GM12878 (cell line): ENCODE data around the gene R3HDM2. TPM values are rescaled to one million over a fixed set of nuclear protein-coding genes. Genes with fewer than 3 reads are reported as not detected.
A peak's percentile ranks its signal among the peaks of the same experiment; 100 is the strongest.

ENCODE experiments used
- BRCA1 ChIP-seq: IDR thresholded peaks from 2 replicates; pipeline ENCODE4 v1.6.1; 2011; ENCODE audit warnings: low read depth, low read length, improper control_type of control experiment
- CREB1 ChIP-seq: IDR thresholded peaks from 2 replicates; pipeline ENCODE4 v1.6.1; 2012; ENCODE audit warnings: low read depth, mild to moderate bottlenecking, inconsistent platforms
- E2F8 ChIP-seq: fragments of 450-650 bp; IDR thresholded peaks from 2 replicates; pipeline ENCODE4 v1.6.1; 2018; ENCODE audit warnings: mild to moderate bottlenecking, low read depth, moderate library complexity; ENCODE audit not compliant: partially characterized antibody
- FOXM1 ChIP-seq: IDR thresholded peaks from 2 replicates; pipeline ENCODE4 v1.6.1; 2012; ENCODE audit warnings: low read depth, mild to moderate bottlenecking, inconsistent platforms, low read length, moderate library complexity
- HCFC1 ChIP-seq: fragments of 150-350 bp; IDR thresholded peaks from 2 replicates; pipeline ENCODE4 v1.6.1; 2014; ENCODE audit warnings: low read length
- HDAC2 ChIP-seq: fragments of 200-600 bp; sonication (generic); IDR thresholded peaks from 2 replicates; pipeline ENCODE4 v1.6.1; 2017
- LARP7 ChIP-seq: fragments of 450-650 bp; IDR thresholded peaks from 2 replicates; pipeline ENCODE4 v1.6.1; 2017; ENCODE audit warnings: mild to moderate bottlenecking
- MXI1 ChIP-seq: fragments of 150-350 bp; IDR thresholded peaks from 2 replicates; pipeline ENCODE4 v1.6.1; 2011; ENCODE audit warnings: low read depth, mild to moderate bottlenecking, inconsistent platforms, low read length, improper control_type of control experiment
- NBN ChIP-seq: fragments of 450-650 bp; IDR thresholded peaks from 2 replicates; pipeline ENCODE4 v1.6.1; 2016
- PRDM15 ChIP-seq: fragments of 450-650 bp; formaldehyde crosslinking; IDR thresholded peaks from 2 replicates; pipeline ENCODE4 v1.4.0; 2020; ENCODE audit warnings: mild to moderate bottlenecking, moderate library complexity
- SMAD5 ChIP-seq: IDR thresholded peaks from 2 replicates; pipeline ENCODE4 v1.6.1; 2016; ENCODE audit warnings: antibody characterized with exemption, low read depth
- SMC3 ChIP-seq: IDR thresholded peaks from 2 replicates; pipeline ENCODE4 v1.6.1; 2011; ENCODE audit warnings: low read length, improper control_type of control experiment, borderline replicate concordance
- TBL1XR1 ChIP-seq: IDR thresholded peaks from 2 replicates; pipeline ENCODE4 v1.6.1; 2012; ENCODE audit warnings: low read depth, low read length, improper control_type of control experiment
- TCF3 ChIP-seq: IDR thresholded peaks from 2 replicates; pipeline ENCODE4 v1.6.1; 2012; ENCODE audit warnings: low read depth, mild to moderate bottlenecking, low read length, borderline replicate concordance; ENCODE audit not compliant: insufficient read depth
- ZBTB33 ChIP-seq: fragments of 450-650 bp; IDR thresholded peaks from 2 replicates; pipeline ENCODE4 v1.6.1; 2017; ENCODE audit warnings: mild to moderate bottlenecking
- ZBTB4 ChIP-seq: fragments of 450-650 bp; formaldehyde crosslinking; IDR thresholded peaks from 2 replicates; pipeline ENCODE4 v1.4.0; 2022; ENCODE audit warnings: mild to moderate bottlenecking, moderate library complexity
- ZNF207 ChIP-seq: fragments of 450-650 bp; IDR thresholded peaks from 2 replicates; pipeline ENCODE4 v1.6.1; 2014; ENCODE audit warnings: antibody characterized with exemption, mild to moderate bottlenecking, borderline replicate concordance
- ZNF274 ChIP-seq: IDR thresholded peaks from one replicate; pipeline ENCODE4 v1.8.0; 2011; ENCODE audit not compliant: insufficient read length, insufficient read depth
- ZSCAN29 ChIP-seq: fragments of 450-650 bp; IDR thresholded peaks from 2 replicates; pipeline ENCODE4 v1.6.1; 2017; ENCODE audit warnings: mild to moderate bottlenecking, moderate library complexity
- polyA plus RNA-seq, 11 experiments: library from polyadenylated mRNA; depleted of rRNA in 4 of 11; unstranded in 6 of 11; stranded (reverse) in 5 of 11; fragments of >200 nt; fragmentation: Nextera tagmentation in 4 of 11; fragmentation: Illumina TruSeq in 1 of 11; extraction: Ambion mirVana in 4 of 11; extraction: Trizol in 1 of 11; gene quantifications; 1 replicate in 1 of 11; 2 replicates in 10 of 11; pipeline versions ENCODE4 v1.2.1 to v1.2.3, GENCODE V29; 2011 to 2016; ENCODE audit warnings: inconsistent platforms in 2 of 11, missing spikeins in 2 of 11, low read depth in 1 of 11
- total RNA-seq, 4 experiments: library from RNA; depleted of rRNA in 3 of 4; stranded (reverse); fragments of >200 nt in 3 of 4; fragmentation: Illumina TruSeq in 1 of 4; extraction: Trizol in 1 of 4; gene quantifications; 2 replicates each; pipeline versions ENCODE4 v1.2.1 to v1.2.3, GENCODE V29; 2013 to 2021

The R3HDM2 gene
- total and polyA plus RNA-seq, 10 of the 15 experiments (the other 5 are each of a cell fraction or from before 2014, with no cell fraction given) = 4.6 to 26.1 (median 11.2) TPM

GRCh38 chr12:57240066-57240921 lies 190.5 kb downstream of the R3HDM2 start (continued):
- TF ChIP-seq ZBTB33 (no peak), MXI1 (no peak), ZSCAN29 (no peak), FOXM1 (no peak), E2F8 (no peak), LARP7 (no peak), TBL1XR1 (no peak), HCFC1 (no peak), ZNF207 (no peak), SMC3 (no peak), ZNF274 (no peak), TCF3 (no peak), CREB1 (peak; percentile 54; the same call in 1 of the 2 replicates), ZBTB4 (CRISPR knock-in tag) (no peak), BRCA1 (no peak), NBN (0 out of 2 replicates have a peak, but pooled peaks have one; percentile 30), SMAD5 (no peak), HDAC2 (no peak), PRDM15 (no peak)
